MM.1S (cell line): ENCODE measurements around the gene FBLN1.

Experiments
- CTCF ChIP-seq: fragments of 300-600 bp; sonication (generic); IDR thresholded peaks from 2 replicates; pipeline ENCODE4 v1.5.1; 2016; ENCODE audit warnings: antibody characterized with exemption, low read length, mixed read lengths
- EZH2 ChIP-seq: fragments of 300-600 bp; sonication (generic); optimal IDR thresholded peaks from 2 replicates; pipeline ENCODE3; 2017; ENCODE audit warnings: low read depth, mild to moderate bottlenecking, antibody characterized with exemption, low read length, mixed read lengths
- EZH2phosphoT487 ChIP-seq: fragments of 300-600 bp; sonication (generic); IDR thresholded peaks from 2 replicates; pipeline ENCODE4 v1.6.1; 2018; ENCODE audit warnings: antibody characterized with exemption, low read length

GRCh38 chr22:45535290-45535689 lies 32.6 kb downstream of the FBLN1 start:
- TF ChIP-seq EZH2 (no peak), CTCF (no peak), EZH2phosphoT487 (no peak)
